HEK293 (cell line): Measurements from ENCODE around the gene PPP1R1B.

ENCODE experiments used
- KLF17 ChIP-seq: fragments of 450-650 bp; formaldehyde crosslinking; IDR thresholded peaks from 2 replicates; pipeline ENCODE4 v1.5.1; 2016; ENCODE audit warnings: missing biosample characterization, missing genetic modification characterization
- SCRT1 ChIP-seq: fragments of 450-650 bp; formaldehyde crosslinking; IDR thresholded peaks from 2 replicates; pipeline ENCODE4 v1.5.1; 2016; ENCODE audit warnings: missing biosample characterization, missing genetic modification characterization, borderline replicate concordance
- SP2 ChIP-seq: fragments of 450-650 bp; formaldehyde crosslinking; IDR thresholded peaks from 2 replicates; pipeline ENCODE4 v1.5.1; 2016; ENCODE audit warnings: missing biosample characterization, missing genetic modification characterization
- TCF7L2 ChIP-seq: IDR thresholded peaks from 2 replicates; pipeline ENCODE4 v1.6.1; 2011; ENCODE audit warnings: low read depth, mild to moderate bottlenecking, inconsistent platforms, low read length, moderate library complexity, borderline replicate concordance
- ZBTB8A ChIP-seq: fragments of 450-650 bp; formaldehyde crosslinking; IDR thresholded peaks from 2 replicates; pipeline ENCODE4 v1.5.1; 2016; ENCODE audit warnings: missing biosample characterization, missing genetic modification characterization
- ZFHX2 ChIP-seq: fragments of 450-650 bp; formaldehyde crosslinking; conservative IDR thresholded peaks from 2 replicates; pipeline ENCODE4 v1.5.1; 2016; ENCODE audit warnings: missing biosample characterization, missing genetic modification characterization
- ZIC2 ChIP-seq: fragments of 450-650 bp; formaldehyde crosslinking; IDR thresholded peaks from 2 replicates; pipeline ENCODE4 v1.5.1; 2016; ENCODE audit warnings: missing biosample characterization, missing genetic modification characterization
- ZNF121 ChIP-seq: fragments of 450-650 bp; formaldehyde crosslinking; IDR thresholded peaks from 2 replicates; pipeline ENCODE4 v1.5.1; 2016; ENCODE audit warnings: missing biosample characterization, missing genetic modification characterization
- ZNF140 ChIP-seq: fragments of 450-650 bp; formaldehyde crosslinking; IDR thresholded peaks from 2 replicates; pipeline ENCODE4 v1.5.1; 2016; ENCODE audit warnings: missing biosample characterization, missing genetic modification characterization
- ZNF169 ChIP-seq: fragments of 450-650 bp; formaldehyde crosslinking; IDR thresholded peaks from 2 replicates; pipeline ENCODE4 v1.5.1; 2016; ENCODE audit warnings: missing biosample characterization, missing genetic modification characterization
- ZNF19 ChIP-seq: fragments of 450-650 bp; formaldehyde crosslinking; IDR thresholded peaks from 2 replicates; pipeline ENCODE4; 2016; ENCODE audit warnings: missing biosample characterization, missing genetic modification characterization, low read depth
- ZNF2 ChIP-seq: fragments of 450-650 bp; formaldehyde crosslinking; IDR thresholded peaks from 2 replicates; pipeline ENCODE4 v1.5.1; 2016; ENCODE audit warnings: missing biosample characterization, missing genetic modification characterization
- ZNF302 ChIP-seq: fragments of 450-650 bp; formaldehyde crosslinking; IDR thresholded peaks from 2 replicates; pipeline ENCODE4 v1.5.1; 2016; ENCODE audit warnings: missing biosample characterization, missing genetic modification characterization, low read depth
- ZNF426 ChIP-seq: fragments of 450-650 bp; formaldehyde crosslinking; IDR thresholded peaks from 2 replicates; pipeline ENCODE4 v1.5.1; 2017; ENCODE audit warnings: missing biosample characterization, missing genetic modification characterization, mild to moderate bottlenecking, inconsistent platforms, moderate library complexity
- ZNF510 ChIP-seq: fragments of 450-650 bp; formaldehyde crosslinking; IDR thresholded peaks from 2 replicates; pipeline ENCODE4 v1.5.1; 2018; ENCODE audit warnings: mild to moderate bottlenecking, missing genetic modification characterization, missing biosample characterization; ENCODE audit not compliant: insufficient replicate concordance
- ZNF558 ChIP-seq: fragments of 450-650 bp; formaldehyde crosslinking; IDR thresholded peaks from 2 replicates; pipeline ENCODE4 v1.5.1; 2016; ENCODE audit warnings: missing biosample characterization, missing genetic modification characterization
- ZNF571 ChIP-seq: fragments of 450-650 bp; formaldehyde crosslinking; IDR thresholded peaks from 2 replicates; pipeline ENCODE4 v1.5.0; 2017; ENCODE audit warnings: missing biosample characterization, missing genetic modification characterization
- ZNF585B ChIP-seq: fragments of 450-650 bp; formaldehyde crosslinking; IDR thresholded peaks from 2 replicates; pipeline ENCODE4 v1.5.1; 2016; ENCODE audit warnings: missing biosample characterization, missing genetic modification characterization
- ZNF596 ChIP-seq: fragments of 450-650 bp; IDR thresholded peaks from 2 replicates; pipeline ENCODE4 v1.5.0; 2018; ENCODE audit warnings: missing biosample characterization, mild to moderate bottlenecking, missing genetic modification characterization, moderate library complexity
- ZNF600 ChIP-seq: fragments of 450-650 bp; formaldehyde crosslinking; IDR thresholded peaks from 2 replicates; pipeline ENCODE4 v1.5.1; 2016; ENCODE audit warnings: missing biosample characterization, missing genetic modification characterization
- ZNF701 ChIP-seq: fragments of 450-650 bp; formaldehyde crosslinking; IDR thresholded peaks from 2 replicates; pipeline ENCODE4 v1.5.1; 2016; ENCODE audit warnings: missing biosample characterization, missing genetic modification characterization
- ZSCAN16 ChIP-seq: fragments of 450-650 bp; formaldehyde crosslinking; IDR thresholded peaks from 2 replicates; pipeline ENCODE4 v1.5.1; 2016; ENCODE audit warnings: missing biosample characterization, missing genetic modification characterization
- ZSCAN30 ChIP-seq: fragments of 450-650 bp; IDR thresholded peaks from 2 replicates; pipeline ENCODE4 v1.5.1; 2018; ENCODE audit warnings: missing biosample characterization, mild to moderate bottlenecking, missing genetic modification characterization, moderate library complexity
- TF ChIP-seq, protein P1 (sequence below): fragments of 450-650 bp; formaldehyde crosslinking; IDR thresholded peaks from 2 replicates; pipeline ENCODE4 v1.5.1; 2016; ENCODE audit warnings: missing biosample characterization, missing genetic modification characterization
- TF ChIP-seq, protein P2 (sequence below): fragments of 450-650 bp; formaldehyde crosslinking; IDR thresholded peaks from 2 replicates; pipeline ENCODE4 v1.5.1; 2016; ENCODE audit warnings: missing biosample characterization, missing genetic modification characterization
- TF ChIP-seq, protein P3 (sequence below): fragments of 450-650 bp; formaldehyde crosslinking; IDR thresholded peaks from 2 replicates; pipeline ENCODE4 v1.5.1; 2017; ENCODE audit warnings: missing biosample characterization, missing genetic modification characterization
- TF ChIP-seq, protein P4 (sequence below): fragments of 450-650 bp; formaldehyde crosslinking; IDR thresholded peaks from 2 replicates; pipeline ENCODE4 v1.5.1; 2016; ENCODE audit warnings: missing biosample characterization, missing genetic modification characterization, low read depth
- TF ChIP-seq, protein P5 (sequence below): fragments of 450-650 bp; formaldehyde crosslinking; IDR thresholded peaks from 2 replicates; pipeline ENCODE4 v1.5.1; 2016; ENCODE audit warnings: missing biosample characterization, missing genetic modification characterization

Gene PPP1R1B

DNA sequence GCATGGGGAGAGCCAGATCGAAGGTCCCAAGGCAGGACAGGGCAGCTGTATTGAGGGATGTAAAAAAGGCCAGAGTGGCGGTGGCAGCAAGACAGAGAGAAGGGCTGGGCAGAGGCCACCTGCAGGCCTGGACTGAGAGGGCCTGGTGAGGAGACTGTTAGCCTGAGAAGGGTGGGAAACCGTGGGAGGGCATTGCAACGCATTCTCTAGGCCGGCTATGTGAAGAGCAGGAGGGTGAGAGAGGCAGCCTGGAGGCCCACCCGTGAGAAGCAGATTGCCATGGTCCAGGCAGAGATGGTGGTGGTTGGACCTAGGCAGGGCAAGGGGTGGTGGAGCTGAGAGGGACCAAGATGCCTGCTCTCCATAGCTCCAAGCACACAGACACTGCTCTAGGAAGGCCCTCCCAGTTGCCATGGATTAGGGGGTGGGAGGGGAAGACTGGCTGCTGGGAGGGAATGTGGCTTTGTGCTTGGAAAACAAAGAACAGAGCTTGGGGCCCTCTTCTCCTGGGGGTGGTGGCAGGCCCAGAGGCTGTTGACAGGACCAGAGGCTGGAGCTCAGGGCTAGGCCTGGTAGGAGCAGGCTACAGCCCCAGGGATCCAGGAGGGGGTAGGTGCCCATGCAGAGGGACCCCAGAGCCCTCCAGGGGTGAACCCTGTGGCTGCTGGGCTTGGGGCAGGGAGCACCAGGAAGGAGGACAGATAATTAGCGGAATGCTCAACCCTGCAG lies 26.0 kb downstream of the PPP1R1B start (continued):
- TF ChIP-seq, protein P1, sequence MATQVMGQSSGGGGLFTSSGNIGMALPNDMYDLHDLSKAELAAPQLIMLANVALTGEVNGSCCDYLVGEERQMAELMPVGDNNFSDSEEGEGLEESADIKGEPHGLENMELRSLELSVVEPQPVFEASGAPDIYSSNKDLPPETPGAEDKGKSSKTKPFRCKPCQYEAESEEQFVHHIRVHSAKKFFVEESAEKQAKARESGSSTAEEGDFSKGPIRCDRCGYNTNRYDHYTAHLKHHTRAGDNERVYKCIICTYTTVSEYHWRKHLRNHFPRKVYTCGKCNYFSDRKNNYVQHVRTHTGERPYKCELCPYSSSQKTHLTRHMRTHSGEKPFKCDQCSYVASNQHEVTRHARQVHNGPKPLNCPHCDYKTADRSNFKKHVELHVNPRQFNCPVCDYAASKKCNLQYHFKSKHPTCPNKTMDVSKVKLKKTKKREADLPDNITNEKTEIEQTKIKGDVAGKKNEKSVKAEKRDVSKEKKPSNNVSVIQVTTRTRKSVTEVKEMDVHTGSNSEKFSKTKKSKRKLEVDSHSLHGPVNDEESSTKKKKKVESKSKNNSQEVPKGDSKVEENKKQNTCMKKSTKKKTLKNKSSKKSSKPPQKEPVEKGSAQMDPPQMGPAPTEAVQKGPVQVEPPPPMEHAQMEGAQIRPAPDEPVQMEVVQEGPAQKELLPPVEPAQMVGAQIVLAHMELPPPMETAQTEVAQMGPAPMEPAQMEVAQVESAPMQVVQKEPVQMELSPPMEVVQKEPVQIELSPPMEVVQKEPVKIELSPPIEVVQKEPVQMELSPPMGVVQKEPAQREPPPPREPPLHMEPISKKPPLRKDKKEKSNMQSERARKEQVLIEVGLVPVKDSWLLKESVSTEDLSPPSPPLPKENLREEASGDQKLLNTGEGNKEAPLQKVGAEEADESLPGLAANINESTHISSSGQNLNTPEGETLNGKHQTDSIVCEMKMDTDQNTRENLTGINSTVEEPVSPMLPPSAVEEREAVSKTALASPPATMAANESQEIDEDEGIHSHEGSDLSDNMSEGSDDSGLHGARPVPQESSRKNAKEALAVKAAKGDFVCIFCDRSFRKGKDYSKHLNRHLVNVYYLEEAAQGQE (tag by site-specific recombination), result no peak
- TF ChIP-seq ZSCAN30 (tag by site-specific recombination) (no peak), ZNF19 (tag by site-specific recombination) (no peak), ZNF426 (tag by site-specific recombination) (no peak), ZNF169 (no peak), ZNF510 (tag by site-specific recombination) (no peak), ZNF558 (tag by site-specific recombination) (no peak), KLF17 (no peak), ZNF121 (tag by site-specific recombination) (no peak), ZNF585B (tag by site-specific recombination) (no peak), ZFHX2 (tag by site-specific recombination) (peak; percentile 71), ZSCAN16 (tag by site-specific recombination) (no peak), ZNF302 (tag by site-specific recombination) (no peak), ZNF596 (tag by site-specific recombination) (no peak), ZNF600 (tag by site-specific recombination) (peak; percentile 76), ZNF571 (tag by site-specific recombination) (no peak), ZNF701 (tag by site-specific recombination) (no peak), ZBTB8A (peak; percentile 29; the same call in 1 of the 2 replicates), ZIC2 (tag by site-specific recombination) (peak; percentile 83), ZNF140 (no peak), TCF7L2 (no peak), ZNF2 (tag by site-specific recombination) (no peak), SCRT1 (tag by site-specific recombination) (no peak), SP2 (peak; percentile 51)
- TF ChIP-seq, protein P2, sequence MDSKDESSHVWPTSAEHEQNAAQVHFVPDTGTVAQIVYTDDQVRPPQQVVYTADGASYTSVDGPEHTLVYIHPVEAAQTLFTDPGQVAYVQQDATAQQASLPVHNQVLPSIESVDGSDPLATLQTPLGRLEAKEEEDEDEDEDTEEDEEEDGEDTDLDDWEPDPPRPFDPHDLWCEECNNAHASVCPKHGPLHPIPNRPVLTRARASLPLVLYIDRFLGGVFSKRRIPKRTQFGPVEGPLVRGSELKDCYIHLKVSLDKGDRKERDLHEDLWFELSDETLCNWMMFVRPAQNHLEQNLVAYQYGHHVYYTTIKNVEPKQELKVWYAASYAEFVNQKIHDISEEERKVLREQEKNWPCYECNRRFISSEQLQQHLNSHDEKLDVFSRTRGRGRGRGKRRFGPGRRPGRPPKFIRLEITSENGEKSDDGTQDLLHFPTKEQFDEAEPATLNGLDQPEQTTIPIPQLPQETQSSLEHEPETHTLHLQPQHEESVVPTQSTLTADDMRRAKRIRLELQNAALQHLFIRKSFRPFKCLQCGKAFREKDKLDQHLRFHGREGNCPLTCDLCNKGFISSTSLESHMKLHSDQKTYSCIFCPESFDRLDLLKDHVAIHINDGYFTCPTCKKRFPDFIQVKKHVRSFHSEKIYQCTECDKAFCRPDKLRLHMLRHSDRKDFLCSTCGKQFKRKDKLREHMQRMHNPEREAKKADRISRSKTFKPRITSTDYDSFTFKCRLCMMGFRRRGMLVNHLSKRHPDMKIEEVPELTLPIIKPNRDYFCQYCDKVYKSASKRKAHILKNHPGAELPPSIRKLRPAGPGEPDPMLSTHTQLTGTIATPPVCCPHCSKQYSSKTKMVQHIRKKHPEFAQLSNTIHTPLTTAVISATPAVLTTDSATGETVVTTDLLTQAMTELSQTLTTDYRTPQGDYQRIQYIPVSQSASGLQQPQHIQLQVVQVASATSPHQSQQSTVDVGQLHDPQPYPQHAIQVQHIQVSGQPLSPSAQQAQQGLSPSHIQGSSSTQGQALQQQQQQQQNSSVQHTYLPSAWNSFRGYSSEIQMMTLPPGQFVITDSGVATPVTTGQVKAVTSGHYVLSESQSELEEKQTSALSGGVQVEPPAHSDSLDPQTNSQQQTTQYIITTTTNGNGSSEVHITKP (tag by site-specific recombination), result peak; percentile 9; the same call in 1 of the 2 replicates
- TF ChIP-seq, protein P3, sequence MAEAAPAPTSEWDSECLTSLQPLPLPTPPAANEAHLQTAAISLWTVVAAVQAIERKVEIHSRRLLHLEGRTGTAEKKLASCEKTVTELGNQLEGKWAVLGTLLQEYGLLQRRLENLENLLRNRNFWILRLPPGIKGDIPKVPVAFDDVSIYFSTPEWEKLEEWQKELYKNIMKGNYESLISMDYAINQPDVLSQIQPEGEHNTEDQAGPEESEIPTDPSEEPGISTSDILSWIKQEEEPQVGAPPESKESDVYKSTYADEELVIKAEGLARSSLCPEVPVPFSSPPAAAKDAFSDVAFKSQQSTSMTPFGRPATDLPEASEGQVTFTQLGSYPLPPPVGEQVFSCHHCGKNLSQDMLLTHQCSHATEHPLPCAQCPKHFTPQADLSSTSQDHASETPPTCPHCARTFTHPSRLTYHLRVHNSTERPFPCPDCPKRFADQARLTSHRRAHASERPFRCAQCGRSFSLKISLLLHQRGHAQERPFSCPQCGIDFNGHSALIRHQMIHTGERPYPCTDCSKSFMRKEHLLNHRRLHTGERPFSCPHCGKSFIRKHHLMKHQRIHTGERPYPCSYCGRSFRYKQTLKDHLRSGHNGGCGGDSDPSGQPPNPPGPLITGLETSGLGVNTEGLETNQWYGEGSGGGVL (tag by site-specific recombination), result peak; percentile 86
- TF ChIP-seq, protein P4, sequence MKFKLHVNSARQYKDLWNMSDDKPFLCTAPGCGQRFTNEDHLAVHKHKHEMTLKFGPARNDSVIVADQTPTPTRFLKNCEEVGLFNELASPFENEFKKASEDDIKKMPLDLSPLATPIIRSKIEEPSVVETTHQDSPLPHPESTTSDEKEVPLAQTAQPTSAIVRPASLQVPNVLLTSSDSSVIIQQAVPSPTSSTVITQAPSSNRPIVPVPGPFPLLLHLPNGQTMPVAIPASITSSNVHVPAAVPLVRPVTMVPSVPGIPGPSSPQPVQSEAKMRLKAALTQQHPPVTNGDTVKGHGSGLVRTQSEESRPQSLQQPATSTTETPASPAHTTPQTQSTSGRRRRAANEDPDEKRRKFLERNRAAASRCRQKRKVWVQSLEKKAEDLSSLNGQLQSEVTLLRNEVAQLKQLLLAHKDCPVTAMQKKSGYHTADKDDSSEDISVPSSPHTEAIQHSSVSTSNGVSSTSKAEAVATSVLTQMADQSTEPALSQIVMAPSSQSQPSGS (tag by site-specific recombination), result no peak
- TF ChIP-seq, protein P5, sequence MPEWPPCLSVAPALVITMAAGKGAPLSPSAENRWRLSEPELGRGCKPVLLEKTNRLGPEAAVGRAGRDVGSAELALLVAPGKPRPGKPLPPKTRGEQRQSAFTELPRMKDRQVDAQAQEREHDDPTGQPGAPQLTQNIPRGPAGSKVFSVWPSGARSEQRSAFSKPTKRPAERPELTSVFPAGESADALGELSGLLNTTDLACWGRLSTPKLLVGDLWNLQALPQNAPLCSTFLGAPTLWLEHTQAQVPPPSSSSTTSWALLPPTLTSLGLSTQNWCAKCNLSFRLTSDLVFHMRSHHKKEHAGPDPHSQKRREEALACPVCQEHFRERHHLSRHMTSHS (tag by site-specific recombination), result no peak
